ENCODE data around the gene PNMA1.

- TF ChIP-seq POLR2A (IDR thresholded peaks at IDR 0.05) (peak; percentile 97), POLR2AphosphoS5 (IDR thresholded peaks at IDR 0.05) (peak; percentile 99)
- TF ChIP-seq, protein P1, sequence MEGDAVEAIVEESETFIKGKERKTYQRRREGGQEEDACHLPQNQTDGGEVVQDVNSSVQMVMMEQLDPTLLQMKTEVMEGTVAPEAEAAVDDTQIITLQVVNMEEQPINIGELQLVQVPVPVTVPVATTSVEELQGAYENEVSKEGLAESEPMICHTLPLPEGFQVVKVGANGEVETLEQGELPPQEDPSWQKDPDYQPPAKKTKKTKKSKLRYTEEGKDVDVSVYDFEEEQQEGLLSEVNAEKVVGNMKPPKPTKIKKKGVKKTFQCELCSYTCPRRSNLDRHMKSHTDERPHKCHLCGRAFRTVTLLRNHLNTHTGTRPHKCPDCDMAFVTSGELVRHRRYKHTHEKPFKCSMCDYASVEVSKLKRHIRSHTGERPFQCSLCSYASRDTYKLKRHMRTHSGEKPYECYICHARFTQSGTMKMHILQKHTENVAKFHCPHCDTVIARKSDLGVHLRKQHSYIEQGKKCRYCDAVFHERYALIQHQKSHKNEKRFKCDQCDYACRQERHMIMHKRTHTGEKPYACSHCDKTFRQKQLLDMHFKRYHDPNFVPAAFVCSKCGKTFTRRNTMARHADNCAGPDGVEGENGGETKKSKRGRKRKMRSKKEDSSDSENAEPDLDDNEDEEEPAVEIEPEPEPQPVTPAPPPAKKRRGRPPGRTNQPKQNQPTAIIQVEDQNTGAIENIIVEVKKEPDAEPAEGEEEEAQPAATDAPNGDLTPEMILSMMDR (IDR thresholded peaks at IDR 0.05), result peak in 2 of 4 experiments; percentile 57 to 59
Measured at GRCh38 chr14:73759714-73760597, 45.8 kb upstream of the PNMA1 start.

All from gastroesophageal sphincter (tissue), 3 donors.